B cell (primary cell): ENCODE measurements around the gene DNAJC11. TPM values are rescaled to one million over a fixed set of nuclear protein-coding genes. Genes with fewer than 3 reads are reported as not detected.
A peak's percentile ranks its signal among the peaks of the same experiment; 100 is the strongest.

Experiments
- ATAC-seq: fragments of 200-7000 bp; cut with Tn5 transposase; one replicate; pipeline ENCODE4 v1.10.0; 2021; ENCODE audit warnings: low read depth, mild to moderate bottlenecking, moderate number of reproducible peaks, moderate library complexity
- CTCF ChIA-PET: fragments of 350-600 bp; sonication (Branson Sonifier 250); formaldehyde crosslinking; loops from one replicate; lab custom pipeline; 2021; ENCODE audit warnings: antibody characterized with exemption, inconsistent platforms; lab: Charles Lee
- POLR2A ChIA-PET: fragments of 350-600 bp; sonication (Branson Sonifier 250); formaldehyde crosslinking; loops from one replicate; lab custom pipeline; 2021; ENCODE audit warnings: antibody characterized with exemption; lab: Charles Lee
- DNase-seq: peaks from one replicate; pipeline ENCODE4 v3.0.0; 2013
- H2AFZ ChIP-seq: 2 replicates; pipeline ENCODE4 v1.6.1; 2012; ENCODE audit warnings: mild to moderate bottlenecking, low read depth, low read length; ENCODE audit not compliant: insufficient read depth, poor library complexity, severe bottlenecking
- H3K27ac ChIP-seq, 2 donors: 1 replicate in 1 of 2; 2 replicates in 1 of 2; pipeline ENCODE4 v1.5.1; 2012 to 2013; ENCODE audit warnings: low read length in 2 of 2, mild to moderate bottlenecking in 2 of 2, moderate library complexity in 1 of 2
- H3K27me3 ChIP-seq, 4 experiments: fragments of 200-600 bp in 1 of 4; sonication (generic) in 1 of 4; replicated peaks in 1 of 4; 1 replicate in 2 of 4; 2 replicates in 2 of 4; pipeline versions ENCODE4 v1.6.1 to v1.7.0; 2013 to 2016; ENCODE audit warnings: low read length in 3 of 4, mild to moderate bottlenecking in 2 of 4, mixed read lengths in 1 of 4, moderate library complexity in 1 of 4; ENCODE audit not compliant: insufficient read depth in 4 of 4, control insufficient read depth in 3 of 4; ENCODE audit errors: control extremely low read depth in 1 of 4
- H3K36me3 ChIP-seq, 2 experiments: replicated peaks in 1 of 2; 1 replicate in 1 of 2; 2 replicates in 1 of 2; pipeline versions ENCODE4 v1.6.1 to v1.7.1; 2013; ENCODE audit warnings: low read length in 1 of 2; ENCODE audit not compliant: insufficient read depth in 2 of 2, control insufficient read depth in 1 of 2; ENCODE audit errors: control extremely low read depth in 1 of 2, extremely low read depth in 1 of 2
- H3K4me1 ChIP-seq, 2 donors: fragments of 200-600 bp in 1 of 2; sonication (generic) in 1 of 2; 1 replicate in 1 of 2; 2 replicates in 1 of 2; pipeline versions ENCODE4 v1.5.1 to v1.6.1; 2013 to 2017; ENCODE audit warnings: low read length in 2 of 2; ENCODE audit not compliant: control insufficient read depth in 2 of 2, insufficient read depth in 2 of 2
- H3K4me2 ChIP-seq: replicated peaks from 2 replicates; pipeline ENCODE3; 2012; ENCODE audit warnings: mild to moderate bottlenecking, low read depth, low read length; ENCODE audit not compliant: poor library complexity, severe bottlenecking
- H3K4me3 ChIP-seq, 5 experiments: fragments of 200-600 bp in 1 of 5; sonication (generic) in 1 of 5; 1 replicate in 3 of 5; 2 replicates in 2 of 5; pipeline versions ENCODE4 v1.5.1 to v1.7.0; 2011 to 2016; ENCODE audit warnings: low read length in 4 of 5, mild to moderate bottlenecking in 4 of 5, low read depth in 2 of 5, control low read depth in 1 of 5, moderate library complexity in 1 of 5; ENCODE audit not compliant: insufficient read depth in 1 of 5; ENCODE audit errors: control extremely low read depth in 1 of 5, extremely low read depth in 1 of 5
- H3K79me2 ChIP-seq: fragments of 200-600 bp; sonication (generic); one replicate; pipeline ENCODE4 v1.6.0; 2016; ENCODE audit warnings: low read length; ENCODE audit not compliant: control insufficient read depth, insufficient read depth
- H3K9ac ChIP-seq: fragments of 200-600 bp; sonication (generic); 2 replicates; pipeline ENCODE4 v1.6.1; 2017; ENCODE audit warnings: mild to moderate bottlenecking, low read length, moderate library complexity
- H3K9me3 ChIP-seq, 3 donors: one replicate each; pipeline versions ENCODE4 v1.6.1 to v1.7.1; 2013; ENCODE audit warnings: low read length in 2 of 3; ENCODE audit not compliant: control insufficient read depth in 2 of 3, insufficient read depth in 1 of 3; ENCODE audit errors: control extremely low read depth in 1 of 3
- H4K20me1 ChIP-seq: 2 replicates; pipeline ENCODE4 v1.6.0; 2012; ENCODE audit warnings: mild to moderate bottlenecking, low read length; ENCODE audit not compliant: insufficient read depth, control insufficient read depth, poor library complexity, severe bottlenecking
- H3K27ac Mint-ChIP-seq: one replicate; pipeline ENCODE4 v1.8.0; 2021; ENCODE audit warnings: mixed read lengths
- H3K27me3 Mint-ChIP-seq: one replicate; pipeline ENCODE4 v1.8.0; 2021; ENCODE audit warnings: mixed read lengths
- H3K4me1 Mint-ChIP-seq: one replicate; pipeline ENCODE4 v1.8.0; 2021; ENCODE audit warnings: mixed read lengths
- H3K4me3 Mint-ChIP-seq: one replicate; pipeline ENCODE4 v1.8.0; 2021; ENCODE audit warnings: mixed read lengths
- H3K9me3 Mint-ChIP-seq: one replicate; pipeline ENCODE4 v1.8.0; 2022; ENCODE audit warnings: mixed read lengths; ENCODE audit not compliant: insufficient read depth
- CTCF ChIP-seq: fragments of 200-600 bp; IDR thresholded peaks from one replicate; pipeline ENCODE4 v1.8.0; 2022; ENCODE audit warnings: antibody characterized with exemption, mild to moderate bottlenecking
- EZH2 ChIP-seq: IDR thresholded peaks from 2 replicates; pipeline ENCODE4 v1.6.1; 2012; ENCODE audit warnings: borderline replicate concordance, low read depth, mild to moderate bottlenecking, moderate library complexity, low read length; ENCODE audit not compliant: insufficient read depth, poor library complexity, severe bottlenecking
- WGBS: methylation state at CpG from one replicate; pipeline ENCODE4 v1.1.5; 2013; ENCODE audit warnings: missing lambda C conversion rate; ENCODE audit not compliant: insufficient coverage; 5-methylcytosine and 5-hydroxymethylcytosine counted together
- intact Hi-C: fragments of 100-400 bp; cut with micrococcal nuclease; formaldehyde crosslinking; loops from one replicate; pipeline ENCODE4 v1.10.0; 2022
- polyA plus RNA-seq: library from polyadenylated mRNA; depleted of rRNA; stranded (reverse); fragments of >200 nt; gene quantifications from 2 replicates; pipeline ENCODE4 v1.2.3, GENCODE V29; 2012
- total RNA-seq, 2 donors: library from RNA; stranded (reverse); fragments of 120-200 nt in 1 of 2; gene quantifications; 1 replicate in 1 of 2; 2 replicates in 1 of 2; pipeline versions ENCODE4 v1.2.3 to v1.2.4, GENCODE V29; 2013 to 2022

The DNAJC11 gene
- total and polyA plus RNA-seq, 2 donors (not counting 1 experiment from before 2014, with no cell fraction given): 29.2 to 51.6 TPM

DNA sequence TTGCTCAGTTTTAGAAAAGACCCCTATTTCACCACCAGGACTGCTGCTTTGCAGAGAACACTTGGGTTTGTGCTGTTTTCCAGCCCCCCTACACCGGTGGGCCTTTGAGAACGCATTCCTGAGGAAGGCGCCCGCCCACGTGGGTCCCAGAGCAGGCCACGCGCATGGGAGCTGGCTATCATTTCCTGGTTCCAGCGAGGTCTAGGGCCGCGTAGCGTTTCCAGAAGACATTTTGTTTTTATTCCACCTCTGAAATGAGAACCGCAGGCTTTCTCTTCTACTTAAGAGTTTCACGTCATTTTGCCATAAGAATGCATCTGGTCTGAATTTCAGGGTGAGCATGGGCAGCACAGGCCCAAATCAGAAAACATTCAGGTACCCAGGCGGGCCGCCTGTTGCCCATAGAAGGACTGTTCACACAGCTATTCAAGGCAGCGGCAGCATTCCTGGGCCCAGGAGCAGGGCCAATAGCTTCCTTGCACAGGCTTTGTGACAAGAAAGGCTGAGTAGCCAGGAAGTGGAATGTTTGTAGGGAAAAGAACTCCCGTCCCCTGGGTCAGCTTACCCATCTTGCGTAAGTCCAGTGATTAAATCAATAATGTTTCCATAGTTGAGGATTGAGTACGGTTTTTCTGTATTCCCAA, 97.6 kb downstream of the DNAJC11 start:
- Mint-ChIP-seq H3K4me3 (peak overlapping the region; percentile 91), H3K4me1 (peaks cover 34% of the 10 kb centered on the region), H3K9me3 (no peaks in the 10 kb centered on the region), H3K27ac (peak overlapping the region; percentile 99), H3K27me3 (no peaks in the 10 kb centered on the region)
- intact Hi-C loops: loop anchor here (1.0 to 2.0 kb wide), 3 partner anchors 9 to 181 kb away; partner anchors contain the start of genes CAMTA1 and PHF13
- Histone ChIP-seq H3K79me2 (peaks cover 27% of the 10 kb centered on the region), H3K4me2 (peak overlapping the region; percentile 100), H4K20me1 (peaks cover 26% of the 10 kb centered on the region), H3K27me3 (no peaks in the 10 kb centered on the region), H3K4me1 (peaks cover 26 to 40% of the 10 kb centered on the region in 2 donors), H3K27ac (peak overlapping the region; percentile 94 to 95), H3K4me3 (peak overlapping the region in 4 of 5 experiments; percentile 68 to 94 (median 84)), H3K9ac (peak overlapping the region; percentile 78), H2AFZ (peak overlapping the region; percentile 89), H3K9me3 (no peaks in the 10 kb centered on the region), H3K36me3 (no peaks in the 10 kb centered on the region)
- no peak for TF ChIP-seq CTCF
- no peak for TF ChIP-seq EZH2
- ChIA-PET CTCF (interaction anchor here (1.6 to 5.4 kb wide), 4 partner anchors 12 to 49 kb away, joined by 4 to 33 read pairs (median 12); partner anchors contain the start of genes NOL9, TAS1R1 and THAP3), POLR2A (interaction anchor here (0.7 to 3.4 kb wide), 5 partner anchors 8 to 24 kb away, joined by 3 to 21 read pairs (median 8); partner anchors contain the start of genes PHF13, THAP3 and ZBTB48)
- WGBS: 75% methylated on average over 16 of the region's 19 CpGs
- DNase-seq (no peak), ATAC-seq (no peak)
